HG02885 (cell line): ENCODE measurements around the gene REPIN1.
"Not testable (repeated sequence)": the region's sequence is repeated elsewhere in the genome, so short reads cannot be mapped to it uniquely, and the experiment has no call there.

Experiments
- ATAC-seq: cut with Tn5 transposase; IDR thresholded peaks from one replicate; pipeline ENCODE4 v1.9.1; 2021; ENCODE audit warnings: mild to moderate bottlenecking; ENCODE audit not compliant: unreplicated experiment, poor library complexity

The REPIN1 gene

GRCh38 chr7:150374472-150374871, 5.8 kb downstream of the REPIN1 start:
- ATAC-seq: no peak

GRCh38 chr7:150375662-150376521, 7.3 kb downstream of the REPIN1 start:
- ATAC-seq: peak; percentile 20

GRCh38 chr7:150376560-150376959, 7.9 kb downstream of the REPIN1 start:
- no peak for ATAC-seq

- ATAC-seq: no peak
Observed at GRCh38 chr7:150377196-150377595, 8.6 kb downstream of the REPIN1 start.

GRCh38 chr7:150377635-150378034, 9.0 kb downstream of the REPIN1 start:
- no peak for ATAC-seq

- no peak for ATAC-seq
Observed at GRCh38 chr7:150378115-150378852, 9.7 kb downstream of the REPIN1 start.

- peak; percentile 88 for ATAC-seq
Observed at GRCh38 chr7:150378853-150379440, 10.3 kb downstream of the REPIN1 start, which contains the start of gene ZNF775. Gene ZNF775, plus strand, starts transcription at chr7:150379330. Its CDS starts 9,141 bp downstream, at chr7:150388471.

- peak; percentile 26 for ATAC-seq
Observed at GRCh38 chr7:150379441-150380379, 11.1 kb downstream of the REPIN1 start.

GRCh38 chr7:150380463-150380862, 11.8 kb downstream of the REPIN1 start:
- ATAC-seq: no peak

GRCh38 chr7:150381096-150381495, 12.5 kb downstream of the REPIN1 start:
- no peak for ATAC-seq

GRCh38 chr7:150381785-150382122, 13.1 kb downstream of the REPIN1 start:
- ATAC-seq: no peak

- no peak for ATAC-seq
Observed at GRCh38 chr7:150382123-150382843, 13.7 kb downstream of the REPIN1 start.

GRCh38 chr7:150382844-150383225, 14.2 kb downstream of the REPIN1 start:
- no peak for ATAC-seq

- no peak for ATAC-seq
Observed at GRCh38 chr7:150383710-150384397, 15.2 kb downstream of the REPIN1 start.

GRCh38 chr7:150384406-150385301, 16.0 kb downstream of the REPIN1 start:
- ATAC-seq: no peak

GRCh38 chr7:150385302-150385723, 16.7 kb downstream of the REPIN1 start:
- ATAC-seq: no peak

- not testable (repeated sequence) for ATAC-seq
Observed at GRCh38 chr7:150385884-150386283, 17.3 kb downstream of the REPIN1 start.

- ATAC-seq: no peak
Observed at GRCh38 chr7:150388306-150388705, 19.7 kb downstream of the REPIN1 start.
